T47D (cell line): ENCODE results near the gene ANO1.

Experiments used
- DNase-seq, 2 experiments: peaks; one replicate each; pipeline versions ENCODE4 v3.0.0 to v3.0.0-alpha.2; 2011 to 2012; ENCODE audit warnings: low read depth in 1 of 2, low spot score in 1 of 2
- JUND ChIP-seq: IDR thresholded peaks from 2 replicates; pipeline ENCODE4 v1.6.1; 2012; ENCODE audit warnings: low read depth
- in situ Hi-C: cut with HindIII; loops from 2 replicates; pipeline ENCODE4 v1.10.0; 2016; ENCODE audit warnings: low sequenced_read_pairs, low pct_unique_long_range_greater_than_20kb

ANO1 gene

DNA sequence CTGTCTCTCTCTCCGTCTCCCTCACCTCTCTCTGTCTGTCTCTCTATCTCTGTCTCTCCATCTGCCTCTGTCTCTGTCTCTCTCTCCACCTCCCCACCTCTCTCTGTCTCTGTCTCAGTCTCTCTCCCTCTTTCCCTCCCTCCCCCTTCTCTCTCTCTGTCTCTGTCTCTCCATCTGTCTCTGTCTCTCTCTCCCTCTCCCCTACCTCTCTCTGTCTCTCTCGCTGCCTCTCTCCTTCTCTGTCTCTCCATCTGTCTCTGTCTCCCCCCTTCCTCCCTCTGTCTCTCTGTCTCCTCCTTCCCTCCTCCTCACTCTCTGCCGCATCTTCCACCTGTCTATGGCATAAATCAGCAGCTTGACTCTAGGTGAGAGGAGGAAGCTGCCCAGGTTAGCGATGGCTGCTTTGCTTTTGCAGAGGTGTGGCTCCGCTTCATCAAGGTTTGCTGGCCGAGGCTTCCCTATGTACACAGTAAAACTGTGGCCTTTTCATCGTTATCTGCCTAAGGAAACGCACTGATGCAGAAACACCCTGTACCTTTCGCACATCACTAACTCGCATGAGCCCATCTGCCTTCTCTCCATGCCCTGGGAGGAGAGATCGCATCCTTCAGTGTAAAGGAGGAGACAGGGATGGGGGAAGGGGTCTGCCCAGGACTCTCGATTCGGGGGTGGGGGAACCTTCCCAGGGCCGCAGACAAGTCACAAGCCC is 44.5 kb downstream of the ANO1 start:
- DNase-seq: no peak
- TF ChIP-seq JUND: no peak
- in situ Hi-C loops: no loop called here

DNA sequence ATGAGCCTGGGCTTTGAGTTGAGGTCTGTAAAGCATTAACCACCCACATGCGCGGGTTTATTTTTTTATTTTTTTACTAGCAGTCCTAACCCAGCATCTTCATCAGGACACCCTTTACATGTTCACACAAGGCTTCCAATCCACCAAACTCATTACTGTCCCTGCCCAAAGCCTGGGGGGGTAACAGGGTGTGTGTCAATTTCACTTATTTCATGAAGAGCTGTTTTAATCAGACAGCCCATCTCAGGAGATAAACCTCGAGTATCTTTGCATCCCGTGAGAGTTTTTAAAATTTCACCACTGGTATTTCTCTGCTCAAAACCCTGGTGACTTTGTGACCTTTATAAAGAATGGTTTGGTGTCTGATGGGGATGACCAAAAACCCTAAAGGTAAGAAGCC is 45.6 kb downstream of the ANO1 start:
- in situ Hi-C loops: no loop called here
- DNase-seq: no peak

DNA sequence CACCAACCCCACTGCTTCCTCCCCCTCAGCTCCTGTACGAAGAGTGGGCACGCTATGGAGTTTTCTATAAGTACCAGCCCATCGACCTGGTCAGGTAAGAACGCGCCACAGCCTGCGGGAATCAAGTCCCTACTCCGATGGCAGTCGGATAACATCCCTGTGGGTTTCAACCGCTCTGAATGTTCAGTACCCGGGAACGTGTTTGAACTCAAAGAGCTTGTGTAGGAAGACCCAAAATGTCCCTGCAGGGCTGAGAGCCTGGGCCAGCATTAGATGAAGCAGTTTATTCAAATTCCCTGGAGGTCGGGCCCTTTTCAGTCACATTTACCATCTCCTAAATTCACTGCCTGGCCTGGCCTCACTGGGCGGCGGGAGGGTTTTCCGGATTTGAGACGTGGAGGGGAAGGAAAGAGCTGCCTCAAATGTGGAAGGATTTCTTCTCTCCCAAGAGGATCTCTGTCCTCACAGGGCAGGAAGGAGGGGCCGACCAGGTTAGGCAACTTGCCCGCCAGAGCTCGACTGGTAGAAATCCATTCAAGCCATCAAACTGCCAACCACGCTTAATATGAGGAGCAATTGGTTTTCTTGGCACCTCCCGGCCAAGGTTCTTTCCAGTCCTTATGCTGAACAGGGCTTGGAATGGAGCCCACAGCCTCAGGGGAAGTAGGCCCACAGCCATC is 46.3 kb downstream of the ANO1 start:
- no peak for TF ChIP-seq JUND
- no peak for DNase-seq
- in situ Hi-C loops: no loop called here

More for the DNA sequence above, 45.6 kb downstream of the ANO1 start:
- no peak for TF ChIP-seq JUND

DNA sequence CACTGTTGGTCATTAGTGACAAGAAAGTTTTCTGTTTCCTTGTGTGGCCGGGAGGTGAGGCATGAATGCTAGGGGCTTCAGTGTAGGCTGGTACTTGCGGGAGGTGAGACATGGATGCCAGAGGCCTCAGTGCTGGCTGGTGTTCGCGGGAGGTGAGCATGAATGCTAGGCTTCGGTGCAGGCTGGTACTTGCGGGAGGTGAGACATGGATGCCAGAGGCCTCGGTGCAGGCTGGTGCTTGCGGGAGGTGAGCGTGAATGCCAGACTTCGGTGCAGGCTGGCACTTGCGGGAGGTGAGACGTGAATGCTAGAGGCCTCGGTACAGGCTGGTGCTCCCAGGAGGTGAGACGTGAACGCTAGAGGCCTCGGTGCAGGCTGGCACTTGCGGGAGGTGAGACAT is 48.4 kb downstream of the ANO1 start:
- no peak for TF ChIP-seq JUND
- in situ Hi-C loops: no loop called here
- DNase-seq: no peak

DNA sequence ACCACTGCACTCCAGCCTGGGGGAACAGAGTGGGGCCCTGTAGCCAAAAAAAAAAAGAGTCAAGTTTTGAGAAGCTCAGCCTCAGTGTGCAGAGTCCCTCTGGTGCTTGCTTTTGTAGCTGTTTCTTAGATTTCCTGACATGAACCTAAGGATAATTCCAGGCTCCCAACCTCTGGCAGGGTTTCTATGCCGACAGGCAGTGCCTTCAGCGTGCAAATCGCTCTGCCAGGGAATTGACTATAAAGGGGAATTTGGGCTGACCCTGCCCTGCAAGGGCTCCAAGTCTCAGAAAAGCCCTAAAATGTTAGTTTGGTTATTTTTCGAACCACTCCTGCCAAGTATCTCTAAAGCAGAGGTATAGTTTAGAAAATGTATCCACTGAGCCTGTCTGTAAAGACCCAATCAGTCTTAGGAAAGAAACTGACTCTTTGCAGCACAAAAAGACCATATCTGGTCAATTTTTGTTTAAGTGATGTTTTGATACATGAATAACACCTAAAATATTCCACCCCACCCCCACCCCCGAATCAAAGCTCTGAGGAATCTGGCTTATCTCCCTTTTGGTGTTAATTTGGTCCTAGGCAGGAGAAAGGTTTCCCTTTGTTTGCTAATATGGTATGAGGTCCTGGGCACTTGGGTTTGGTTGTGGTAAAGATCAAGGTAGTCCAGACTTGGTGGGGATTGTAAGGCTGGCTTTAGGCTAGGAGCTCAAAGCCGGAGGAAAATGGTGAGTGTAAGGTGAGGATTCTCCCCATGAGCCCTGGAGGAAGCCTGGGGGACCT is 49.7 kb downstream of the ANO1 start:
- no peak for TF ChIP-seq JUND
- in situ Hi-C loops: no loop called here

DNA sequence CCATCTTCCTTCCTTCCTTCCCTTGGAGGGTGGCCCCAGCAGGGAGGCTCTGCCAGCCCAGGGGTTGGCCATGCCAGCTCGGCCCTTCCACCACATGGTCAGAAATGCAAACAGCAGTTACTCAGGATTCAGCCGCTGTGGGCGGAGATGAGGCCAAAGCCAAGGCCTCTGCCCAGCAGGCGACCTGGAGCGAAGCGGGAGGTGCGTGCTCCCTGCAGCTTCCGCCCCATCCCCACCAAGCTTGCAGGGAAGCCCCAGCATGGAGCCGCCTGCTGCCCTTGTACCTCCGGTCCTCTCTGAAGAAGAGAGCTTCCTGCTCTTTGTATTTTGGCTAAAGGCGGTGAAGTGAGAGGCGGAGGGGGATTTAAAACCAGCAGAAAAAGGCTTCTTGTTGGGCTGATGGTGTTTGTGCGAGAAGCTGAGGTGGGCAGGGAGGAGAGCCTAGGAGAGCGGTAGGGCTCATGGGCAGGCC is 50.4 kb downstream of the ANO1 start:
- DNase-seq: peak; percentile 89 to 90
- no peak for TF ChIP-seq JUND
- in situ Hi-C loops: no loop called here

More for the DNA sequence above, 49.7 kb downstream of the ANO1 start:
- no peak for DNase-seq

DNA sequence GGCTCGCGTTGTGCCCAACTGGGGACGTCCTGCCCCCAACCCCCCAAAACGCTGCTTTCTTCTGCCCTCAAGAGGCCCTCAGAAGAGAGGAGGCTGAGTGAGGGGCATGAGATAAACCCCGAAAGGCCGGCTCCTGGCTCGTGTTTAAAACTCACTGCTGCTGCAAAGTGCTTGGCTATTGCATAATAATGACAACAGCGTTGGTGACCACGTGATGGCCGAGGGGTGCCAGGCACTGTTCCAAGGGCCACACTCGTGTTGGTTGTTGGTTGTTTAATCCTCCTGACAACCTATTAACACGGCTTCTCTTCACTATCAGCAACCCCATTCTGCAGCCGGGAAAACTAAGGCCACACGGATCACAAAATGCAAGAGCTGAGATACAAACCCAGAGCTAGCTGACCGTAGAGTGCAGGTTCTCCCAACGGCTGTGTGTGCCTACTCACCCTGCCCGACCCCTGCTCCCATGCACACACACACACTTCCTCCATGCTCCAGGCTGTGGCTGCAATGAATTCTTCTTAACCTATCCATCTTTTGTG is 51.0 kb downstream of the ANO1 start:
- in situ Hi-C loops: no loop called here

DNA sequence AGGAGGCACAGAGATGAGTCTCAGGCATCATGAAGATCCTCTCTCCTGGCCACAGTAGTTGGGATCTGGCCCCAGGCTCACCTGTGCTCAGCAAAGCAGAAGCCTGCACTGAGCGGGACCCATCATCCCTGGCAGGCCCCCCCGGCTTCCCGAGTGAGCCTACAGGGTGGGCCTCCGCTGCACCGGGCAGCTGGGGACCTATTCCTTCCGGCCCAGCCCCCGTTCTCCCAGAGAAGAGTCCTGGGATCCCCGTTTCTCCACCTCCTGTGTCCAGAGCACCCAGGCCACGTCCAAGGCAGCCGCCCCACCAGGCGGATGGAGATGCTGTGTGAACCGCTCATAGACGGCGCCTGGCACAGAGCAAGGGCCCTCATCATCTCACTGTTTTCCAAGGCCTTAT is 52.5 kb downstream of the ANO1 start:
- no peak for TF ChIP-seq JUND
- DNase-seq: no peak
- in situ Hi-C loops: no loop called here

More for the DNA sequence above, 51.0 kb downstream of the ANO1 start:
- DNase-seq: no peak
- no peak for TF ChIP-seq JUND

DNA sequence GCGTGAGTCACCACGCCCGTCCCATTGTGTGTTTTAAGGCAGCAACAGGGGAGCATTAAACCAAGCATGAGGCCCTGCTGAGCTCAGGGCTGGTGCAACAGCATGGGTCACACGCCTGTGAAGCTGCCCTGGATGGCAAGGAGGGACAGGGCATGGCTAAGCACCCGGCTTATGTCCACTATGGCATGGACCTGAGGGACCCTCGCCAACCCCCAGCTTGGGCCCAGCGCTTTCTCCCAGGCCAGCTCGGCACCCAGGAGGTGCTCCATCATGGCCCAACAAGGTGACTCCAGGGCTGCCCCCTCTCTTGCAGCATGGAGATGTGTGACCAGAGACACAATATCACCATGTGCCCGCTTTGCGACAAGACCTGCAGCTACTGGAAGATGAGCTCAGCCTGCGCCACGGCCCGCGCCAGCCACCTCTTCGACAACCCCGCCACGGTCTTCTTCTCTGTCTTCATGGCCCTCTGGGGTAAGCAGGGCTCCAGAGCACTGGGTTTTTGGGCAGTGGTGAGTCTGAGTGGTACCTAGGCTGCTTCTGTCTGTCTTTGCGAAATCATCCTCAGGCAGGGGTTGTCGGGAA is 53.6 kb downstream of the ANO1 start:
- no peak for TF ChIP-seq JUND
- DNase-seq: no peak
- in situ Hi-C loops: no loop called here

DNA sequence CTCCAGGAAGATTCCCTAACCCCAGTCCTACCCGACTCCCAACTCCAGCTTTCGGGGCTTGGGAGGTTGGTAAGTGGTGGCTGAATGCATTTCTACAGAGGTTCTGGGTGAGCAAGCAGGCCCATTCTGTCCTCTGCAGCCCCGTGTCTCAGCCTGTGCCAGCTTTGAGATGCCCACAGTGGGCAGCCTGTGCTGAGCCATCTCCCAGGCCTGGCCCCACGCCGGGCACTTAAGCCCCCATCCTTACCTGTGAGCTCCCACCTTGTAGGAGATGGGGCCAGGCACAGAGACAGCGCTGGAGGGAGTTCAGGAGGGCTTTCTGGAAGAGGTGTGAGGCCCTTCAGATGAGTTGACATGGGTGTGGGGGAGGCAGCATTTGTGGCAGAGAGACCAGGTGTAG is 54.5 kb downstream of the ANO1 start:
- no peak for DNase-seq
- TF ChIP-seq JUND: no peak
- in situ Hi-C loops: no loop called here

DNA sequence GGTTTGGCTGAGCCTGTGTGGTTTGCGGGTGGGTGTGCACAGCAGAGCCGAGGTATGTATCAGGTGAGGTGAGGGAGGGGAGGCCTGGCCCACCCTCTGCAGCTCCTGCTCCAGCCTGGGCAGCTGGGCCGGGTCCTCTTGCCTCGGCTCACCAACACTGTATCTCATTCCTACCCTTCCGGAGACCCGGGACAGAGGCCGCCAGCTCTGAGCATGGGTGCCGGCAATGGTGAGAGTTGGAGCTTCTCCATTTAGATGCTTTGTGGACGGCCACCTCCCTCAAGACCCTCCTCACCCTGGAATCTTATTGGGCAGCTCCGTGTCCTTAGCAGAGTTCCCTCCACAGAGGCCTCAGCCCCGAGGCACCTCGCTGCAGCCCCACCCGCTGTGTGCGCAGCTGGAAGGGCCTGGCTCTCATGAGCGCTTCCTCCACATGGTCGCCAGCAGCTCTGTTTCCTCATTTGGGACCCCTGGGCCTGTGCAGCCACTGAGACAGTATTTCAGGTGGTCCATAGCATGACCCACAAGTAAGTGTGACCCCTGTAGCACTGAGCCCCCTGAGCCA is 55.7 kb downstream of the ANO1 start:
- in situ Hi-C loops: no loop called here
- no peak for TF ChIP-seq JUND
- no peak for DNase-seq

DNA sequence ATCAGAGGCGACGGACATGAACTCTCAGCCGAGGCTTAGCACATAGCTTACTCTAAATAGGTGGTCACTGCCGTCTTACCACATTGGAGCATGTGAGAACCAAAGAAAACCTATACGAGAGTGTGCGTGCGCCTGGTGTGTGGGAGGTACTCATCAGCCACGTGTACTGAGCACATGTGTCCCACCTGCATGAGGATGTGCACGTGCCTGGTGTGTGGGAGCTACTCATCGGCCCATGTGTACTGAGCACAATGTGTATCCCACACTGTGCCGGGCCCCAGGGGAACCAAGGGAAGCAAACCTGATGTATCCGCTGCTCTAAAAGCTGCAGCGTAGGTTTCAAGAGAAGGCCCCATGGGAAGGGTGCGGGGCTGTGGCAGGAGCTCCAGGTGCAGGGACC is 56.4 kb downstream of the ANO1 start:
- DNase-seq: no peak
- in situ Hi-C loops: no loop called here
- no peak for TF ChIP-seq JUND

DNA sequence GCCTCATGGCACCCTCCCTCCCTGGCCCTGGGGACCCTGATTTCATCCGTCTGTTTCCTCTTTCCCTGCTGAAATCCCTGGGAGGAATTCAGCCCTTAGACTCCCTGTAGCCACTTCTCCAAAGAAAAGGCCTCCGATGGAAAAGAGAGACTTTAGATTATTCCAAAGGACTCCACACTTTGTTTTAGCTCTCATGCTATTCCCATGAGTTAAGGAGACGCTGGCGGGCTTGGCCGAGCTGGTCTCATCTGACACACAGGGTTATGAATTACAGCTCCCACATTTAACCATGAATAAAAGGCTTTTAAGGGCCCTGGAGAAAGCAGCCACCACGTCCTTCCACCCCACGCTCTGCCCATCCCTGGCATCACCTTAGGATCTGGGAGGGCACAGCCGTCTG is 57.0 kb downstream of the ANO1 start:
- no peak for TF ChIP-seq JUND
- in situ Hi-C loops: no loop called here

More for the DNA sequence above, 57.0 kb downstream of the ANO1 start:
- no peak for DNase-seq
